GM13976 (cell line): Measurements from ENCODE around the gene GPR37.

Experiments
- DNase-seq: peaks from one replicate; pipeline ENCODE4 v3.0.0; 2012; ENCODE audit warnings: low spot score
- CTCF ChIP-seq: IDR thresholded peaks from 2 replicates; pipeline ENCODE4 v1.5.1; 2012; ENCODE audit warnings: borderline replicate concordance, mild to moderate bottlenecking; ENCODE audit not compliant: insufficient read depth; ENCODE audit errors: extremely low read depth, missing control alignments, control extremely low read depth
- in situ Hi-C: fragments of 300-500 bp; cut with MboI; formaldehyde crosslinking; loops from one replicate; pipeline ENCODE4 v1.12.0; 2022; ENCODE audit warnings: low sequenced_read_pairs, mixed read lengths, inconsistent platforms; ENCODE audit not compliant: unreplicated experiment

Gene GPR37

GRCh38 chr7:124776153-124776552 is 10.6 kb upstream of the GPR37 start:
- in situ Hi-C loops: loop anchor here (25.0 kb wide), 1 partner anchor 614 kb away; no protein-coding TSS in a partner anchor
- DNase-seq: no peak
- TF ChIP-seq CTCF: no peak

GRCh38 chr7:124775422-124775821 is 9.8 kb upstream of the GPR37 start:
- no peak for TF ChIP-seq CTCF
- in situ Hi-C loops: loop anchor here (25.0 kb wide), 1 partner anchor 613 kb away; no protein-coding TSS in a partner anchor

GRCh38 chr7:124773938-124774337 is 8.3 kb upstream of the GPR37 start:
- no peak for TF ChIP-seq CTCF
- DNase-seq: no peak
- in situ Hi-C loops: no loop called here

More at GRCh38 chr7:124775422-124775821, 9.8 kb upstream of the GPR37 start:
- no peak for DNase-seq

- TF ChIP-seq CTCF: no peak
- DNase-seq: no peak
- in situ Hi-C loops: no loop called here
Observed at GRCh38 chr7:124773339-124773738, 7.7 kb upstream of the GPR37 start.

GRCh38 chr7:124769136-124769535 is 3.5 kb upstream of the GPR37 start:
- DNase-seq: no peak
- no peak for TF ChIP-seq CTCF
- in situ Hi-C loops: no loop called here

- DNase-seq: no peak
- in situ Hi-C loops: no loop called here
Observed at GRCh38 chr7:124768525-124768924, 2.9 kb upstream of the GPR37 start.

More at GRCh38 chr7:124768525-124768924, 2.9 kb upstream of the GPR37 start:
- no peak for TF ChIP-seq CTCF
